ENCODE results near the gene CLEC2L. TPM values are rescaled to one million over a fixed set of nuclear protein-coding genes. Genes with fewer than 3 reads are reported as not detected.
"Not testable (repeated sequence)": the region's sequence is repeated elsewhere in the genome, so short reads cannot be mapped to it uniquely, and the experiment has no call there.

Gene CLEC2L
- total RNA-seq, 1 experiment from 2014 or later: 0.51 TPM

DNA sequence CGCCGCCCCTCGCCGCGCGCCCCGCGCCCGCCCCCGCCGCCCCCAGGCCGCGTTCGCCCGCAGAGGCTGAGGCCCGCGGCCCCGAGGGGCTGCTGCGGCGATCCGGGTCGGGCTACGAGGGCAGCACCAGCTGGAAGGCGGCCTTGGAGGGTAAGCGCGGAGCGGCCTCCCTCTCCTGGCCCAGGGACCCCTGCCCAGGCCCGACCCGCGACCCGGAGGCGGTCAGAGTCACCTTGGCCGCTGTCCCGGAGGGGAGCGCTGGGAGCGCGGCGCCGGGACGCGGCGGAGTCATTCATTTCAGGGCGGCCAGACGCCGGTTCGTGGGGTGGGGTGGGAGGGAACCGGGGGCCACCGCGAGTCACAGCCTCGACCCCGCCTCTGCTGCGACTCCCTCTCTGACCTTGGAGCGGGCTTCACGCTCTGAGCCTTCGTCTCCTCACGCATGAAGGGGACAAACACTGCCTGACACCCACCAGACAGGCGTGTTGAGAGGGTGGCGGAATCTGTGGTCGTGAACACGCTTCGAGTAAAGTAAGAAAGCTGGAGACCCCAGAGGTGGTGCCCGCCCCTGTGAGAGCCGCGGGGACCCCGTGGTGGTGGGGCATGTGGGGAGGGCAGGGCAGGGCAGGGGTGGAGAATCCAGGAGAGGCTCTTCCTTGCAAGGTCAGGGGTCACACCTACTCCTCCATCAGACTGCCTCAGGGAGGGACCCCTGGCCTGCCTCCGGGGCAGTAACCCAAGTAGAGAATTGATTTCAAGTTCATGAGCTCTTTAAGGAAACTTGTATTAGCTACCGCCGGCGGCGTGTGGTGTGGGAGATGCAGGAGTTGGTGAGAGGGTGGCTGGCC, 707 bp downstream of the CLEC2L start:
- no peak for DNase-seq (ENCODE audit: low read depth)

DNA sequence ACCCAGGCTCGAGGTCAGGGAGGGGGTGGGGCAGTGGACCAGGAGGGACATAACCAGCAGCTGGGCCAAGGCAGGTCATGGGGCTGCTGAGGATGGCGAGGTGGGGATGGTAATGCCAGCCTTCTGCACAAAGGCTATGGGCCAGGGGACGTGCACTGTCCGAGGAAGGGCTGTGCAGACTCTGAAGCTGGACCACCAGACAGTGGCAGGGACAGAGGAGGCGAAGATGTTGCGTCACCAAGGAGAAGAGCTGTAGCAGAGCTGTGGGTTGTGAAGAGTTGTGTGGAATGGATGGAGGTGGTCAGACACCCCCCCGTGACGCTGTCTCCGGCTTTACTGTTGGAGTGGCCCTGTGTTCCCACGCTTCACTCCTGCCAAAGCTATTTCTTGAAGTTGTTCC, 1.8 kb downstream of the CLEC2L start:
- DNase-seq (ENCODE audit: low read depth): no peak

DNA sequence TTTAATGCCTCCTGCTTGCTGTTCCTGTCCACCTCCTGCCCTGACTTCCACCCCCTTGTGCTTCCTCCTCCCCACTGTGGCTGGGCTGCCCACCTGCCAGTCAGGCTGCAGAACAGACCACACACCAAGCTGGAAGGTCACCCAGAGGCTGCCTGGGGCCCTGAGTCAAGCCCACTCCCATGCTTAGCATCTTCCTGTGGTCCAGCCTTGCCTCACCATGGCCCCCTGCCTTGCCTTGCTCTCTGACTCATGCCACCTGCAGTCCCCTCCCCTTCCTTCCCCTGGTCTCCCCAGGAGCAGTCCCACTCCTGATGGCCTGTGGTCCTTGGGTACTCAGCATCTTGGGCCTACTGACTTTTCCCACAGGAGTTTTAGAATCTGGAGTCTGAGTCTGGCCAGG, 2.3 kb downstream of the CLEC2L start:
- no peak for DNase-seq (ENCODE audit: low read depth)

DNA sequence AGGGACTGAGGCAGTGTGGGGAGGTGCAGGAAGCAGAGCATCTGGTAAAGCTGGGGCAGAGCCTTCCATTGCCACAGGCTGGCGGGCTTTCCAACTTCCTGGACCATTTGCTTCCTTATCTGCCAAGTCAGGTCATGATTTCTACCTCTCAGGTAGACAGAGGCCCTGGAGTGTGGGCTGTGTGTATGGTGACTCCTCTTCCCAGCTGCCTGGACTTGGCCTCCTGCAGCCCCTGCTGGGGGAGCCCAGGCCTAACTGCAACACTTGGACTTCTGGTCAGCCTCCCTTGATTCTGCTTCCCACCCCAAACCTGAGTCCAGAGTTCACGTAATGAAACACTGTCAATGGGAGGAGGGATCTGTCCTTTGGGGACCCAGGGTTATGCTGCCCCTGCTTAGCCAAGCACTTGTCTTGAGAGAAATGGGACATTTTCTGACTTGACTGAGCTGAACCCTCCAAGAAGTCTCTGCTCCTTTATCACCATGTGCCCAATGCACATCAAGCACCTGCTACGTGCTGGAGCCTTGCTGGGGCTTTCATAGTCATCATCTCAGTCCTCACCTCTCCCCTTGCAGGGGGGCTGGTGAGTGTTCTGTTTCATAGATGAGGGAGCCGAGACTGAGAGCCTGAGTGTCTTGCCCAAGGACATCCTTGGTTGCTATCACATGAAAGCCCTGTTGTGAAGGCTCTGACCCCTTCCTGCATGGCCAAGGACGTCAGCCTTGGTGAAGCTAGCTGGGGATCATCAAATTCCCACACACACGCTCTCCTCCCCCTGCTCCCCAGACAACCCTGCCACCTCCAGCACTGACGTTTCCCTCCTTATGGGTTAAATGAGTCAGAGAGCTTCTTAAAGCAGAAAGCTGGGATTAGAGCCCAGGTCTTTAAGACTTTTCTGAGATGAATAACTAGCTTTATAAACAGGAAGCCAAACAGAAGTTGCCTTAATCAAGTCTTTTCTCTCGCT, 3.4 kb downstream of the CLEC2L start:
- DNase-seq (ENCODE audit: low read depth): no peak

DNA sequence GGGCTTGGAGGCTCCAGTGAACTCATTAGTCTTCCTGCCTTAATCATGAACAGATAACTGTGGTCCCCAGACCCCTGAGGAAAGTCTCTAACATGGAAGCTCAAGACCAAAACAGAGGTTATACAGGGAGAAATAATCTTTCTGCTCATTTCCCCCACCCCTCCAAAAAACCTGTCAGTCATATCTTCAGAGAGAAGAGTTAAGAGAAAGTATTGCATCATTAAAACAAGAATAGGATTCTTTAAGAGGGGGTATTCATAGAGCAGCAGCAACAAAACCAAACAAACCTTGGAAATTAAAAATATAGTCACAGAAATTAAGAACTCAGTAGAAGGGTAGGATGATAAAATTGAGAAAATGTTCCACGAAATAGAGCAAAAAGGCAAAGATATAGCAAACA, 7.6 kb downstream of the CLEC2L start:
- no peak for DNase-seq (ENCODE audit: low read depth)

DNA sequence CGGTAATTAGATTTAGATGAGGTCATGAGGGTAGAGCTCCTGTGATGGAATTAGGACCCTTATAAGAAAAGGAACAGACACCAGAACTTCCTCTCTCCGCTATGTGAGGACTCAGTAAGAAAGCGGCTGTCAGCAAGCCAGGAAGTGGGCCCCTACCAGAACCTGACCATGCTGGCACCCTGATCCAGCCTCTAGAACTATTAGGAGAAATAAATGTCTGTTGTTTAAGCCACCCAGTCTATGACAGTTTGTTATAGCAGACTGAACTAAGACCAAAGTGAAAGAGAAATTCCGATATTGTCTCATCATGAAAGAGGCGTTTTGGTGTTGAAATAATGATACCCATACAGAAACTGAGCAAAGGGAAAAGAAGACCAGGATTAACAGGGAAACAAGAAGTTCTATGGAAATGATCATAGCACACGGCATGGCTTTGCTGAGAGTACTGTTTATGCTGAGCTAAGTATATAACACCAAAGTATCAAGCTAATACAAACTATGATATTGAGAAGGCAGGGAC, 9.2 kb downstream of the CLEC2L start:
- no peak for DNase-seq (ENCODE audit: low read depth)

DNA sequence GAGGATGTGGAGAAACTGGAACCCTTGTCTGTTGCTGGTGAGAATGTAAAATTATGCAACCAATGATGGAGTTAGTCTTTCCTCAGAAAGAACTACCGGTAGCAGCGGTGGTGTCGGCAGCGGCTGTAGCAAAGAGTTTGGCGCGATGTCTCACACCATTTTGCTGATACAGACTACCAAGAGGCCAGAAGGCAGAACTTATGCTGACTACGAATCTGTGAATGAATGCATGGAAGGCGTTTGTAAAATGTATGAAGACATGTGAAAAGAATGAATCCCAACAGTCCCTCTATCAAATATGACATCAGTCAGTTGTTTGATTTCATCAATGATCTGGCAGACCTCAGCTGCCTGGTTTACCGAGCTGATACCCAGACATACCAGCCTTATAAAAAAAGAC, 10.6 kb downstream of the CLEC2L start:
- DNase-seq (ENCODE audit: low read depth): no peak

DNA sequence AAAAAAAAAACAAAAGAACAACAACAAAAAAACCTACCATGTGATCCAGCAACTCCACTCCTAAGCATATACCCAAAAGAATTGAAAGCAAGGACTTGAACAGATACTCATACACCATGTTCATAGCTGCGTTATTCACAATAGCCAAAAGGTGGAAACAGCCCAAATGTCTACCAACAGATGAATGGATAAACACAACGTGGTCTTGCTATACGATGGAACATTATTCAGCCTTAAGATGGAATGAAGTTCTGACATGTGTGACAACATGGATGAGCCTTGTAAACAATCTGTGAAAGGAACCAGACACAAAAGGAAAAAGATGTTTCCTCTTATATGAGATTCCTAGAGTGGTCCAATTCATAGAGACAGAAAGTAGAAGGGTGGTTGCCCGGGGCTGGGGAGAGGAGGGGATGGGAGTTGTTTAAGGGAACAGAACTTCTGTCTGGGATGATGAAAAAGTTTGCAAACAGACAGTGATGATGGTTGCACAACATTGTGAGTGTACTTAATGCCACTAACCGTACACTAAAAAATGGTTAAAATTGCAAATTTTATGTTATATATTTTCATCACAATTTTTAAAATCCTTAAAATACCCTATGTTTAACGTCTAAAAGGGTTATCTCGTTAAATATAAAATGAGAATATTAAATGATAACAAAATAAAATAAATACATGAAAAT, 11.6 kb downstream of the CLEC2L start:
- DNase-seq (ENCODE audit: low read depth): no peak

- DNase-seq (ENCODE audit: low read depth): no peak
Observed at GRCh38 chr7:139536152-139536551, 12.7 kb downstream of the CLEC2L start.

- DNase-seq (ENCODE audit: low read depth): no peak
Observed at GRCh38 chr7:139538881-139539635, 15.6 kb downstream of the CLEC2L start.

GRCh38 chr7:139540203-139540602, 16.7 kb downstream of the CLEC2L start:
- DNase-seq (ENCODE audit: low read depth): no peak

- no peak for DNase-seq (ENCODE audit: low read depth)
Observed at GRCh38 chr7:139541600-139542307, 18.3 kb downstream of the CLEC2L start.

- no peak for DNase-seq (ENCODE audit: low read depth)
Observed at GRCh38 chr7:139542308-139543151, 19.0 kb downstream of the CLEC2L start.

- peak; percentile 14 for DNase-seq (ENCODE audit: low read depth)
Observed at GRCh38 chr7:139543801-139544603, 20.5 kb downstream of the CLEC2L start.

GRCh38 chr7:139544645-139545044, 21.2 kb downstream of the CLEC2L start:
- DNase-seq (ENCODE audit: low read depth): no peak

DNA sequence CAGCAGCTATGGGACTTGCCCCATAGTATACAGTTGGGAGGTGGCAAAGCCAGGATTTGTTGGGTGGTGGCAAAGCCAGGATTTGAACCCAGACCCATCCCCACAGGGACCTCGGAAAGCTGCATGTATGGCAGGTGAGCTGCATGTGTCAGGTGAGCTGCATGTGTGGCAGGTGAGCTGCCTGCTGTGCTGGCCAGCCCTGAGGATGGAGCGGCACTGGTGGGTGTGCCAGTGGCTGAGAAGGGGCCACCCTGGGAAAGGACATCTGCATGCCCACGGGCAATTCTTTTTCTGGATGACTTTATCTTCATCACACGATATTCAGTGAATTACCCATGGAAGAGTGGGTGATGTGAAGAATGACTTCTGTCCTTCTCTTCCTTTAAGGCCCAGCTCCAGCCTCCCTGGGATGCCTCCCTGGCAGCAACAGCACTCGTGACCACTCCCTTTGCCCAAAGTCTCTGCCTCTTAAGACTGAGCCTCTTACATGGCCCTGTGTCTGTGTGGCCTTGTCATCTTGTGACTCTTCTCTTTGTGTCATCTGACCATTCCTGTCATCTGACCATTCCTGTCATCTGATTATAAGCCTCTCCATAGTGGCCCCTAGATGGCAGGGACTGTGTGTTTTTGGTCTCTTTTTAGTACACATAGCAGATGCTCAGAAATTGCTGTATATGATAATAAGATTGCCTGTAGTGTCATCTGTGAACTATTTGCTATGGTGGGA, 25.0 kb downstream of the CLEC2L start:
- DNase-seq (ENCODE audit: low read depth): no peak

GRCh38 chr7:139553991-139554700, 30.7 kb downstream of the CLEC2L start:
- DNase-seq (ENCODE audit: low read depth): not testable (repeated sequence)

All from Daoy (cell line).